ENCODE results near the gene TMED8.
"Not testable (repeated sequence)": the region's sequence is repeated elsewhere in the genome, so short reads cannot be mapped to it uniquely, and the experiment has no call there.

Gene TMED8

GRCh38 chr14:77376771-77377501 lies at the start of gene TMED8, which contains the start of gene SAMD15:
Gene TMED8, minus strand, starts transcription at chr14:77377094. Its CDS starts 41 bp downstream, at chr14:77377053.
Gene SAMD15, plus strand, starts transcription at chr14:77377379. Its CDS starts 40 bp downstream, at chr14:77377419.
- DNase-seq (ENCODE audit: low read depth in 2 of 2): peak; percentile 68 to 70

GRCh38 chr14:77426396-77426795 lies 49.5 kb upstream of the TMED8 start:
- DNase-seq (ENCODE audit: low read depth in 2 of 2): no peak

- no peak for DNase-seq (ENCODE audit: low read depth in 2 of 2)
Observed at GRCh38 chr14:77424862-77425261, 48.0 kb upstream of the TMED8 start.

GRCh38 chr14:77423423-77423822 lies 46.5 kb upstream of the TMED8 start, which contains the start of gene NOXRED1:
Gene NOXRED1, minus strand, starts transcription at chr14:77423523. Its CDS starts 634 bp downstream, at chr14:77422889.
- no peak for DNase-seq (ENCODE audit: low read depth in 2 of 2)

GRCh38 chr14:77421201-77421600 lies 44.3 kb upstream of the TMED8 start:
- no peak for DNase-seq (ENCODE audit: low read depth in 2 of 2)

GRCh38 chr14:77416836-77417235 lies 39.9 kb upstream of the TMED8 start:
- no peak for DNase-seq (ENCODE audit: low read depth in 2 of 2)

GRCh38 chr14:77416098-77416497 lies 39.2 kb upstream of the TMED8 start:
- not testable (repeated sequence) for DNase-seq (ENCODE audit: low read depth in 2 of 2)

GRCh38 chr14:77415403-77416030 lies 38.6 kb upstream of the TMED8 start:
- DNase-seq (ENCODE audit: low read depth in 2 of 2): not testable (repeated sequence)

- no peak for DNase-seq (ENCODE audit: low read depth in 2 of 2)
Observed at GRCh38 chr14:77409131-77409533, 32.2 kb upstream of the TMED8 start.

- no peak for DNase-seq (ENCODE audit: low read depth in 2 of 2)
Observed at GRCh38 chr14:77407158-77407557, 30.3 kb upstream of the TMED8 start.

- no peak for DNase-seq (ENCODE audit: low read depth in 2 of 2)
Observed at GRCh38 chr14:77406718-77407117, 29.8 kb upstream of the TMED8 start.

- no peak for DNase-seq (ENCODE audit: low read depth in 2 of 2)
Observed at GRCh38 chr14:77406086-77406485, 29.2 kb upstream of the TMED8 start.

- no peak for DNase-seq (ENCODE audit: low read depth in 2 of 2)
Observed at GRCh38 chr14:77403768-77404167, 26.9 kb upstream of the TMED8 start.

- no peak for DNase-seq (ENCODE audit: low read depth in 2 of 2)
Observed at GRCh38 chr14:77400216-77400615, 23.3 kb upstream of the TMED8 start.

- DNase-seq (ENCODE audit: low read depth in 2 of 2): no peak
Observed at GRCh38 chr14:77390188-77390587, 13.3 kb upstream of the TMED8 start.

- DNase-seq (ENCODE audit: low read depth in 2 of 2): no peak
Observed at GRCh38 chr14:77378701-77379100, 1.8 kb upstream of the TMED8 start.

GRCh38 chr14:77377502-77377844 lies 579 bp upstream of the TMED8 start:
- DNase-seq (ENCODE audit: low read depth in 2 of 2): no peak

- DNase-seq (ENCODE audit: low read depth in 2 of 2): peak; percentile 0 to 1
Observed at GRCh38 chr14:77375973-77376770, 722 bp downstream of the TMED8 start.

GRCh38 chr14:77375164-77375950 lies 1.5 kb downstream of the TMED8 start:
- DNase-seq (ENCODE audit: low read depth in 2 of 2): no peak

GRCh38 chr14:77372304-77372841 lies 4.5 kb downstream of the TMED8 start:
- no peak for DNase-seq (ENCODE audit: low read depth in 2 of 2)

GRCh38 chr14:77369285-77369684 lies 7.6 kb downstream of the TMED8 start:
- no peak for DNase-seq (ENCODE audit: low read depth in 2 of 2)
